ENCODE data around the gene BMERB1.
"Not testable (repeated sequence)": the region's sequence is repeated elsewhere in the genome, so short reads cannot be mapped to it uniquely, and the experiment has no call there.

Gene BMERB1

GRCh38 chr16:15460601-15461000 lies 26.2 kb downstream of the BMERB1 start:
- no peak for DNase-seq

- DNase-seq = no peak
Observed at GRCh38 chr16:15461376-15461775, 27.0 kb downstream of the BMERB1 start.

GRCh38 chr16:15464401-15465186 lies 30.2 kb downstream of the BMERB1 start:
- no peak for DNase-seq

GRCh38 chr16:15466131-15466530 lies 31.7 kb downstream of the BMERB1 start:
- DNase-seq = no peak

- DNase-seq = no peak
Observed at GRCh38 chr16:15466886-15467781, 32.7 kb downstream of the BMERB1 start.

- not testable (repeated sequence) for DNase-seq
Observed at GRCh38 chr16:15476971-15477370, 42.6 kb downstream of the BMERB1 start.

GRCh38 chr16:15477802-15478201 lies 43.4 kb downstream of the BMERB1 start:
- no peak for DNase-seq

- no peak for DNase-seq
Observed at GRCh38 chr16:15482068-15482747, 47.8 kb downstream of the BMERB1 start.

- DNase-seq = no peak
Observed at GRCh38 chr16:15482748-15483298, 48.4 kb downstream of the BMERB1 start.

- DNase-seq = no peak
Observed at GRCh38 chr16:15483857-15484256, 49.5 kb downstream of the BMERB1 start.

- DNase-seq = no peak
Observed at GRCh38 chr16:15484662-15485061, 50.3 kb downstream of the BMERB1 start.

GRCh38 chr16:15485175-15485574 lies 50.8 kb downstream of the BMERB1 start:
- no peak for DNase-seq

GRCh38 chr16:15486661-15487060 lies 52.3 kb downstream of the BMERB1 start:
- no peak for DNase-seq

- DNase-seq = no peak
Observed at GRCh38 chr16:15487336-15488284, 53.2 kb downstream of the BMERB1 start.

GRCh38 chr16:15489016-15489415 lies 54.6 kb downstream of the BMERB1 start:
- no peak for DNase-seq

GRCh38 chr16:15490123-15490711 lies 55.8 kb downstream of the BMERB1 start:
- DNase-seq = no peak

- no peak for DNase-seq
Observed at GRCh38 chr16:15491411-15491810, 57.0 kb downstream of the BMERB1 start.

GRCh38 chr16:15492091-15492740 lies 57.8 kb downstream of the BMERB1 start:
- no peak for DNase-seq

- no peak for DNase-seq
Observed at GRCh38 chr16:15493466-15494180, 59.2 kb downstream of the BMERB1 start.

- no peak for DNase-seq
Observed at GRCh38 chr16:15494236-15494635, 59.8 kb downstream of the BMERB1 start.

Measured in right kidney (tissue), 1 donor.